ENCODE measurements around the gene VSX2.
"Not testable (repeated sequence)": the region's sequence is repeated elsewhere in the genome, so short reads cannot be mapped to it uniquely, and the experiment has no call there.

The VSX2 gene

GRCh38 chr14:74263181-74263580 lies 23.9 kb downstream of the VSX2 start:
- DNase-seq (ENCODE audit: extremely low read depth, low read depth), result no peak
- H3K4me3 ChIP-seq (replicated peaks; ENCODE audit: low read depth, low read length), result no peak overlapping the region
- TF ChIP-seq, protein P1, sequence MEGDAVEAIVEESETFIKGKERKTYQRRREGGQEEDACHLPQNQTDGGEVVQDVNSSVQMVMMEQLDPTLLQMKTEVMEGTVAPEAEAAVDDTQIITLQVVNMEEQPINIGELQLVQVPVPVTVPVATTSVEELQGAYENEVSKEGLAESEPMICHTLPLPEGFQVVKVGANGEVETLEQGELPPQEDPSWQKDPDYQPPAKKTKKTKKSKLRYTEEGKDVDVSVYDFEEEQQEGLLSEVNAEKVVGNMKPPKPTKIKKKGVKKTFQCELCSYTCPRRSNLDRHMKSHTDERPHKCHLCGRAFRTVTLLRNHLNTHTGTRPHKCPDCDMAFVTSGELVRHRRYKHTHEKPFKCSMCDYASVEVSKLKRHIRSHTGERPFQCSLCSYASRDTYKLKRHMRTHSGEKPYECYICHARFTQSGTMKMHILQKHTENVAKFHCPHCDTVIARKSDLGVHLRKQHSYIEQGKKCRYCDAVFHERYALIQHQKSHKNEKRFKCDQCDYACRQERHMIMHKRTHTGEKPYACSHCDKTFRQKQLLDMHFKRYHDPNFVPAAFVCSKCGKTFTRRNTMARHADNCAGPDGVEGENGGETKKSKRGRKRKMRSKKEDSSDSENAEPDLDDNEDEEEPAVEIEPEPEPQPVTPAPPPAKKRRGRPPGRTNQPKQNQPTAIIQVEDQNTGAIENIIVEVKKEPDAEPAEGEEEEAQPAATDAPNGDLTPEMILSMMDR (IDR thresholded peaks at IDR 0.05; ENCODE audit: low read depth, low read length, missing control alignments), result no peak

GRCh38 chr14:74263921-74264320 lies 24.7 kb downstream of the VSX2 start:
- TF ChIP-seq, protein P1 (IDR thresholded peaks at IDR 0.05; ENCODE audit: low read depth, low read length, missing control alignments), result no peak
- DNase-seq (ENCODE audit: extremely low read depth, low read depth), result no peak
- no peak overlapping the region for H3K4me3 ChIP-seq (replicated peaks; ENCODE audit: low read depth, low read length)

- TF ChIP-seq, protein P1 (IDR thresholded peaks at IDR 0.05; ENCODE audit: low read depth, low read length, missing control alignments), result no peak
- no peak overlapping the region for H3K4me3 ChIP-seq (replicated peaks; ENCODE audit: low read depth, low read length)
- no peak for DNase-seq (ENCODE audit: extremely low read depth, low read depth)
These were observed 26.2 kb downstream of the VSX2 start for GRCh38 chr14:74265301-74265965.

DNA sequence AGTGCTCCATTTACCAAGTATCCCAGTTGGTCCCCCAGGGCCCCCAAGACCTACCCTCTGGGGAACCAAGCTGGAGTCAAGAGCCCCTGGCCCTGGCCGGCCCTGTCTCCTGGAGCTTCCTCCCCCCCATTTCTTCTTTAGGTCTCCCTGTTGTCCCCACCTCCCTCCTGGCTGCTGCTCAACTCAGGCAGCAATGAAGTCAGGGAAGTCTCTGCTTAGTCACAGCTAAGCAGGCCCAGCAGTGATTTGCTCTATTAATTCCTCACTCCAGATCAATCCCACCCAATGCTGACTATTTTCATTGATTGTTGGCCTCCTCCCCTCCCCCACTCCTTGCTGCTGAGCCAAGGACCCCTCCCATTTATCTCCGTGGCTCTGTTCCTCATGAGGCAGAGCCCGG lies 28.3 kb downstream of the VSX2 start:
- DNase-seq (ENCODE audit: extremely low read depth, low read depth), result no peak
- H3K4me3 ChIP-seq (replicated peaks; ENCODE audit: low read depth, low read length), result no peak overlapping the region
- TF ChIP-seq, protein P1 (IDR thresholded peaks at IDR 0.05; ENCODE audit: low read depth, low read length, missing control alignments), result no peak

GRCh38 chr14:74270382-74271177 lies 31.3 kb downstream of the VSX2 start:
- H3K4me3 ChIP-seq (replicated peaks; ENCODE audit: low read depth, low read length), result not testable (repeated sequence)
- peak; percentile 31 for DNase-seq (ENCODE audit: extremely low read depth, low read depth)

DNA sequence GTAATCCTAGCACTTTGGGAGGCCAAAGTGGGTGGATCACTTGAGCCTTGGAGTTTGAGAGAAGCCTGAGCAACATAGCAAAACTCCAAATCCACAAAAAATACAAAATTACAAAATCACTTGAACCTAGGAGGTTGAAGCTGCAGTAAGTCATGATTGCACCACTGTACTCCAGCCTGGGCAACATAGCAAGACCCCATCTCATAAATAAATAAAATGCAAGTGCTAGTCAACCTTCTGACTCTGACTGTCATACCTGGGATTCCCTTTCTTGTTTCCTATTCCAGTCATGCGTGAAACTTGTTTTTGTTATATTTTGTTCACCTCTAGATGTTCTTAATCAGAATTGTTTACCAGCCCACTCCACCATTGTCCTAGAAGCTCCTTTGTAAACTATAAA lies 32.1 kb downstream of the VSX2 start:
- H3K4me3 ChIP-seq (replicated peaks; ENCODE audit: low read depth, low read length), result no peak overlapping the region
- no peak for DNase-seq (ENCODE audit: extremely low read depth, low read depth)

More for the DNA sequence above, 32.1 kb downstream of the VSX2 start:
- TF ChIP-seq, protein P1 (IDR thresholded peaks at IDR 0.05; ENCODE audit: low read depth, low read length, missing control alignments), result no peak
